HepG2 (cell line): ENCODE measurements around the gene KRTAP6-1. TPM values are rescaled to one million over a fixed set of nuclear protein-coding genes. Genes with fewer than 3 reads are reported as not detected.

Experiments
- ATAC-seq: fragments of 200-7000 bp; cut with Tn5 transposase; 3 replicates; pipeline ENCODE4 v1.9.1; 2020; ENCODE audit warnings: mild to moderate bottlenecking, moderate library complexity
- BruUV-seq: library from RNA; stranded (reverse); fragments of 400-500 nt; replicated peaks from 2 replicates; lab custom pipeline; 2021; lab: Mats Ljungman, UMichigan
- CTCF ChIA-PET: fragments of 300-600 bp; formaldehyde crosslinking; extraction: SDS; loops from one replicate; lab custom pipeline; 2021; ENCODE audit warnings: low total read pairs, inconsistent platforms, low intra/inter-chr PET ratio; lab: Yijun Ruan, JAX
- POLR2A ChIA-PET: fragments of 350-600 bp; sonication (Branson Sonifier 250); formaldehyde crosslinking; loops from one replicate; lab custom pipeline; 2020; ENCODE audit warnings: antibody characterized with exemption, inconsistent platforms; lab: Yijun Ruan, JAX
- DNase-seq: peaks from one replicate; pipeline ENCODE4 v3.0.0-alpha.2; 2015; ENCODE audit warnings: low spot score
- FAIRE-seq: peaks from 3 replicates; lab custom pipeline; 2011; peaks lifted over from hg19 to GRCh38; lab: Jason Lieb, UNC
- H2AFZ ChIP-seq: one replicate; pipeline ENCODE4 v1.6.1; 2011; ENCODE audit warnings: low read length, inconsistent platforms
- H3K27ac ChIP-seq: fragments of 300-600 bp; 3 replicates; pipeline ENCODE4 v1.8.0; 2011; ENCODE audit warnings: mixed run types, mild to moderate bottlenecking, mixed read lengths, low read length, inconsistent platforms; ENCODE audit not compliant: insufficient read depth; ENCODE audit errors: extremely low read length
- H3K27me3 ChIP-seq, 2 experiments: fragments of 200-600 bp in 1 of 2; 2 replicates in 1 of 2; 3 replicates in 1 of 2; pipeline versions ENCODE4 v1.6.0 to v1.8.0; 2011; ENCODE audit warnings: low read length in 2 of 2, mild to moderate bottlenecking in 2 of 2, moderate library complexity in 2 of 2, inconsistent platforms in 1 of 2; ENCODE audit not compliant: insufficient read depth in 2 of 2, control insufficient read depth in 1 of 2
- H3K36me3 ChIP-seq, 2 experiments: fragments of 200-600 bp in 1 of 2; replicated peaks in 1 of 2; 2 replicates in 1 of 2; 3 replicates in 1 of 2; pipeline versions ENCODE4 v1.5.1 to v1.8.0; 2011; ENCODE audit warnings: low read length in 2 of 2, inconsistent platforms in 1 of 2; ENCODE audit not compliant: insufficient read depth in 2 of 2, control insufficient read depth in 1 of 2
- H3K4me1 ChIP-seq: 2 replicates; pipeline ENCODE4 v1.5.1; 2012; ENCODE audit warnings: low read length, inconsistent platforms; ENCODE audit not compliant: insufficient read depth
- H3K4me2 ChIP-seq: 2 replicates; pipeline ENCODE4 v1.6.0; 2011; ENCODE audit warnings: low read depth, low read length, inconsistent platforms
- H3K4me3 ChIP-seq, 3 experiments: fragments of 200-600 bp in 1 of 3; sonication (generic), shearing (Covaris generic) in 1 of 3; replicated peaks in 1 of 3; 2 replicates each; pipeline ENCODE4 v1.5.1; 2011 to 2016; ENCODE audit warnings: low read length in 3 of 3, inconsistent platforms in 2 of 3, low read depth in 2 of 3, mild to moderate bottlenecking in 2 of 3, control low read depth in 1 of 3, mixed read lengths in 1 of 3; ENCODE audit not compliant: insufficient read depth in 1 of 3
- H3K79me2 ChIP-seq: one replicate; pipeline ENCODE4 v1.6.1; 2011; ENCODE audit warnings: low read length, inconsistent platforms; ENCODE audit not compliant: insufficient read depth
- H3K9ac ChIP-seq: 2 replicates; pipeline ENCODE4 v1.6.0; 2011; ENCODE audit warnings: mild to moderate bottlenecking, low read depth, low read length, inconsistent platforms; ENCODE audit not compliant: insufficient read depth
- H3K9me3 ChIP-seq: 2 replicates; pipeline ENCODE4 v1.5.1; 2012; ENCODE audit warnings: mild to moderate bottlenecking, low read length
- H4K20me1 ChIP-seq: 2 replicates; pipeline ENCODE4 v1.6.0; 2011; ENCODE audit warnings: inconsistent platforms, mild to moderate bottlenecking, low read length, moderate library complexity; ENCODE audit not compliant: insufficient read depth
- ARNT2 ChIP-seq: sonication (generic); formaldehyde crosslinking; IDR thresholded peaks from 2 replicates; pipeline ENCODE4 v1.8.0; 2022; ENCODE audit warnings: mild to moderate bottlenecking, low read depth, missing genetic modification reagents, moderate library complexity
- BCL6 ChIP-seq: IDR thresholded peaks from 2 replicates; pipeline ENCODE4 v1.6.1; 2016; ENCODE audit warnings: missing genetic modification reagents, missing compliant biosample characterization
- DRAP1 ChIP-seq: IDR thresholded peaks from 2 replicates; pipeline ENCODE4 v1.6.1; 2016; ENCODE audit warnings: missing genetic modification reagents, missing compliant biosample characterization
- FOXK2 ChIP-seq: fragments of 450-650 bp; IDR thresholded peaks from 2 replicates; pipeline ENCODE4 v1.6.1; 2016
- JDP2 ChIP-seq: sonication (generic); formaldehyde crosslinking; IDR thresholded peaks from 2 replicates; pipeline ENCODE4 v1.8.1; 2022; ENCODE audit warnings: missing genetic modification reagents, borderline replicate concordance
- JUN ChIP-seq: sonication (generic); formaldehyde crosslinking; IDR thresholded peaks from 2 replicates; pipeline ENCODE4 v1.4.0; 2020; ENCODE audit warnings: mild to moderate bottlenecking, missing genetic modification reagents
- MAFG ChIP-seq: sonication (generic); formaldehyde crosslinking; IDR thresholded peaks from 2 replicates; pipeline ENCODE4 v1.5.1; 2020; ENCODE audit warnings: mild to moderate bottlenecking, missing genetic modification reagents
- MYNN ChIP-seq: sonication (generic); formaldehyde crosslinking; IDR thresholded peaks from 2 replicates; pipeline ENCODE4 v1.4.0; 2020; ENCODE audit warnings: mild to moderate bottlenecking, low read depth, missing genetic modification reagents
- REXO4 ChIP-seq: sonication (generic); formaldehyde crosslinking; IDR thresholded peaks from 2 replicates; pipeline ENCODE4 v1.8.0; 2022; ENCODE audit warnings: missing genetic modification reagents, mild to moderate bottlenecking, borderline replicate concordance
- SP1 ChIP-seq, 2 experiments: fragments of 450-650 bp in 1 of 2; sonication (generic) in 1 of 2; formaldehyde crosslinking in 1 of 2; IDR thresholded peaks; 2 replicates each; pipeline versions ENCODE4 v1.4.0 to v1.6.1; 2016 to 2020; ENCODE audit warnings: missing genetic modification reagents in 1 of 2
- ZBTB33 ChIP-seq: sonication (generic); formaldehyde crosslinking; IDR thresholded peaks from 2 replicates; pipeline ENCODE4 v1.4.0; 2020; ENCODE audit warnings: missing genetic modification reagents
- ZGPAT ChIP-seq: IDR thresholded peaks from 2 replicates; pipeline ENCODE4 v1.6.1; 2016; ENCODE audit warnings: mild to moderate bottlenecking
- ZNF292 ChIP-seq: sonication (generic); formaldehyde crosslinking; IDR thresholded peaks from 2 replicates; pipeline ENCODE4 v1.8.1; 2022; ENCODE audit warnings: mild to moderate bottlenecking, low read depth, missing genetic modification reagents, borderline replicate concordance
- ZNF3 ChIP-seq: IDR thresholded peaks from 2 replicates; pipeline ENCODE4 v1.7.0; 2017; ENCODE audit warnings: inconsistent platforms
- ZNF331 ChIP-seq: sonication (generic); formaldehyde crosslinking; IDR thresholded peaks from 2 replicates; pipeline ENCODE4 v1.4.0; 2020; ENCODE audit warnings: missing genetic modification reagents
- WGBS: methylation state at CpG from one replicate; pipeline ENCODE4 v1.1.6; 2017; ENCODE audit warnings: low lambda C conversion rate; 5-methylcytosine and 5-hydroxymethylcytosine counted together
- in situ Hi-C: cut with HindIII; loops from 2 replicates; pipeline ENCODE4 v1.10.0; 2017; ENCODE audit warnings: low pct_unique_long_range_greater_than_20kb; ENCODE audit not compliant: extremely low pct_ligation_motif_present
- intact Hi-C: fragments of 100-400 bp; cut with micrococcal nuclease; formaldehyde crosslinking; loops from one replicate; pipeline ENCODE4 v1.10.0; 2022; ENCODE audit not compliant: unreplicated experiment
- polyA plus RNA-seq, 8 experiments: library from polyadenylated mRNA; depleted of rRNA in 3 of 8; stranded (reverse) in 7 of 8; unstranded in 1 of 8; fragments of >200 nt; fragmentation: Illumina TruSeq in 4 of 8; extraction: Trizol in 4 of 8; gene quantifications; 2 replicates each; pipeline versions ENCODE4 v1.2.1 to v1.2.3, GENCODE V29; 2011 to 2016; ENCODE audit warnings: low read depth in 4 of 8, missing spikeins in 1 of 8, mixed read lengths in 1 of 8; ENCODE audit not compliant: insufficient read depth in 1 of 8
- total RNA-seq, 5 experiments: library from RNA; depleted of rRNA; stranded (reverse); fragments of >200 nt; fragmentation: Illumina TruSeq; extraction: Trizol; gene quantifications; 2 replicates each; pipeline ENCODE4 v1.2.3, GENCODE V29; 2016; ENCODE audit warnings: low read depth in 1 of 5

The KRTAP6-1 gene
- total and polyA plus RNA-seq, 2 of the 13 experiments (the other 11 are each of a cell fraction or from before 2014, with no cell fraction given): not detected

- Histone ChIP-seq H3K4me1 (no peaks in the 10 kb centered on the region), H3K36me3 (no peaks in the 10 kb centered on the region), H3K9ac (no peak within 1 kb of the TSS), H3K79me2 (no peaks in the 10 kb centered on the region), H4K20me1 (no peaks in the 10 kb centered on the region), H3K9me3 (peaks cover 83% of the 10 kb centered on the region), H3K4me3 (no peak within 1 kb of the TSS), H3K27ac (no peak within 1 kb of the TSS), H2AFZ (no peak within 1 kb of the TSS), H3K27me3 (no peaks in the 10 kb centered on the region), H3K4me2 (no peak within 1 kb of the TSS)
- no peak for DNase-seq
- in situ Hi-C loops: no loop called here
- CTCF ChIA-PET: no interaction called here
- intact Hi-C loops: no loop called here
- no TSS peak for BruUV-seq
- FAIRE-seq: no peak
- no peak for ATAC-seq
- POLR2A ChIA-PET: no interaction called here
- 10% methylated on average over 4 of the region's 4 CpGs for WGBS
- TF ChIP-seq MAFG (CRISPR knock-in tag) (no peak), ZNF3 (no peak), ZNF292 (CRISPR knock-in tag) (no peak), REXO4 (CRISPR knock-in tag) (no peak), ZNF331 (CRISPR knock-in tag) (no peak), JDP2 (CRISPR knock-in tag) (no peak), BCL6 (CRISPR knock-in tag) (no peak), ZGPAT (CRISPR knock-in tag) (no peak), JUN (CRISPR knock-in tag) (no peak), ARNT2 (CRISPR knock-in tag) (no peak), SP1 (IDR thresholded peaks at IDR 0.05) (no peak), SP1 (CRISPR knock-in tag; IDR thresholded peaks at IDR 0.05) (no peak), ZBTB33 (CRISPR knock-in tag) (no peak), FOXK2 (no peak), DRAP1 (no peak), MYNN (CRISPR knock-in tag) (no peak)
Measured at GRCh38 chr21:30592140-30592539, 21.6 kb downstream of the KRTAP6-1 start, which contains the start of gene KRTAP6-3. TSS of gene KRTAP6-3 (plus strand) at chr21:30592440. CDS start at chr21:30592446, 6 bp downstream.
